Upper lobe of right lung (tissue), 1 donor: ENCODE results near the gene NDUFB6. TPM values are rescaled to one million over a fixed set of nuclear protein-coding genes. Genes with fewer than 3 reads are reported as not detected.
A peak's percentile ranks its signal among the peaks of the same experiment; 100 is the strongest.

Experiments
- ATAC-seq: fragments of 200-7000 bp; cut with Tn5 transposase; one replicate; pipeline ENCODE4 v1.9.1; 2020; ENCODE audit warnings: mild to moderate bottlenecking, moderate library complexity
- DNase-seq: peaks from one replicate; pipeline ENCODE4 v3.0.0-alpha.2; 2020
- H3K27ac ChIP-seq: fragments of 200-600 bp; one replicate; pipeline ENCODE4 v1.8.0; 2022
- H3K27me3 ChIP-seq: fragments of 200-600 bp; one replicate; pipeline ENCODE4 v1.8.0; 2022; ENCODE audit warnings: mild to moderate bottlenecking
- H3K36me3 ChIP-seq: fragments of 200-600 bp; one replicate; pipeline ENCODE4 v1.8.0; 2022
- H3K4me1 ChIP-seq: fragments of 200-600 bp; one replicate; pipeline ENCODE4 v1.8.0; 2022
- H3K4me3 ChIP-seq: fragments of 200-600 bp; one replicate; pipeline ENCODE4 v1.8.0; 2022; ENCODE audit warnings: mild to moderate bottlenecking
- H3K9me3 ChIP-seq: fragments of 200-600 bp; one replicate; pipeline ENCODE4 v1.8.0; 2022
- intact Hi-C: fragments of 100-400 bp; cut with DNase I; formaldehyde crosslinking; loops from one replicate; pipeline ENCODE4 v1.11.0; 2022
- total RNA-seq: library from RNA; stranded (reverse); fragmentation: NEBNext Ultra II Directional; extraction: Animal tissue kit (Norgen Biotek cat#: 25700); gene quantifications from one replicate; pipeline ENCODE4 v1.2.1, GENCODE V29; 2021
- TF ChIP-seq, protein P1 (sequence below): fragments of 200-600 bp; IDR thresholded peaks from one replicate; pipeline ENCODE4 v1.8.0; 2022; ENCODE audit warnings: antibody characterized with exemption
- donor health status: DM: no; HTN: yes; CAD: no; lungs with severe emphysema.

The NDUFB6 gene
- total RNA-seq, 1 donor from 2014 or later = 38.2 TPM

DNA sequence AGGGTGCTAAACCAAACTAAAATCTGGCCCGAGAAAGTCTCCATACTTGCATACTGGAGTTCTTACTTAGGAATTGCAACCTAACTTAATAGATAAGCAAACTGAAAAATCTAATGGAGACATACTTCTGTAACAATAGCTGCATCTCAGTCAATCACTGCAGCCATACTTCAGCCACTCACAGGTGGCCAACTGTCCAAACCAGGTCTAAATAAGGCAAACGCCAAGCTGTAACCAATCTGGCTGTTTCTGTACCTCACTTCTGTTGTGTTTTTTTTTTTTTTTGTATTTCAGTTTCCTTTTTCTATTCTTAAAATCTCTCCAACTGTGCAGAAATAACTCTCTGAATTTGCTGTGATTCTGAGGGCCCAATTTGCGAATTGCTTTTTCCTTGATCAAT lies 4.4 kb upstream of the NDUFB6 start:
- Histone ChIP-seq H3K4me3 (no peak overlapping the region), H3K36me3 (no peaks in the 10 kb centered on the region), H3K9me3 (no peaks in the 10 kb centered on the region), H3K27me3 (peaks cover 4% of the 10 kb centered on the region), H3K27ac (no peak overlapping the region), H3K4me1 (peaks cover 6% of the 10 kb centered on the region)
- ATAC-seq = no peak
- no peak for DNase-seq
- intact Hi-C loops = no loop called here
- TF ChIP-seq, protein P1, sequence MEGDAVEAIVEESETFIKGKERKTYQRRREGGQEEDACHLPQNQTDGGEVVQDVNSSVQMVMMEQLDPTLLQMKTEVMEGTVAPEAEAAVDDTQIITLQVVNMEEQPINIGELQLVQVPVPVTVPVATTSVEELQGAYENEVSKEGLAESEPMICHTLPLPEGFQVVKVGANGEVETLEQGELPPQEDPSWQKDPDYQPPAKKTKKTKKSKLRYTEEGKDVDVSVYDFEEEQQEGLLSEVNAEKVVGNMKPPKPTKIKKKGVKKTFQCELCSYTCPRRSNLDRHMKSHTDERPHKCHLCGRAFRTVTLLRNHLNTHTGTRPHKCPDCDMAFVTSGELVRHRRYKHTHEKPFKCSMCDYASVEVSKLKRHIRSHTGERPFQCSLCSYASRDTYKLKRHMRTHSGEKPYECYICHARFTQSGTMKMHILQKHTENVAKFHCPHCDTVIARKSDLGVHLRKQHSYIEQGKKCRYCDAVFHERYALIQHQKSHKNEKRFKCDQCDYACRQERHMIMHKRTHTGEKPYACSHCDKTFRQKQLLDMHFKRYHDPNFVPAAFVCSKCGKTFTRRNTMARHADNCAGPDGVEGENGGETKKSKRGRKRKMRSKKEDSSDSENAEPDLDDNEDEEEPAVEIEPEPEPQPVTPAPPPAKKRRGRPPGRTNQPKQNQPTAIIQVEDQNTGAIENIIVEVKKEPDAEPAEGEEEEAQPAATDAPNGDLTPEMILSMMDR = no peak

DNA sequence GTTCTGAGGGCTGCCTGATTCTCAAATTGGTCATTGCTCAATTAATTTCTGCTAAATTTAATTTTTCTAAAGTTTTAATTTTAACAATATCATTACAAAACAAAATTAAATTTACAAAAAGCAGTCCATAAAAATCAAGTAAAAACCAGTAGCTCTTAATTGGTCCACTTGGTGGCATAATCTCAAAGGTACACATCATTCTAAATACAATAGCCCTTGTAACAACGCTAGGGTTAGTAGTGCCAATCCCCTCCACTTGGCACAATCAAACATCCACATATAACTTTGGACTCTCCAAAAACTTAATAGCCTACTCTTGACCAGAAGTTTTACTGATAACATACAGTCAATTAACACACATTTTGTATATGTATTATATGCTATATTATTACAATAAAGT lies 1.9 kb upstream of the NDUFB6 start:
- peaks cover 19% of the 10 kb centered on the region for H3K4me1 ChIP-seq
- TF ChIP-seq, protein P1 = no peak
- H3K27ac ChIP-seq = no peak overlapping the region
- no peaks in the 10 kb centered on the region for H3K9me3 ChIP-seq
- H3K4me3 ChIP-seq = no peak overlapping the region
- no peak for ATAC-seq
- intact Hi-C loops = no loop called here
- no peaks in the 10 kb centered on the region for H3K36me3 ChIP-seq
- no peaks in the 10 kb centered on the region for H3K27me3 ChIP-seq
- no peak for DNase-seq

DNA sequence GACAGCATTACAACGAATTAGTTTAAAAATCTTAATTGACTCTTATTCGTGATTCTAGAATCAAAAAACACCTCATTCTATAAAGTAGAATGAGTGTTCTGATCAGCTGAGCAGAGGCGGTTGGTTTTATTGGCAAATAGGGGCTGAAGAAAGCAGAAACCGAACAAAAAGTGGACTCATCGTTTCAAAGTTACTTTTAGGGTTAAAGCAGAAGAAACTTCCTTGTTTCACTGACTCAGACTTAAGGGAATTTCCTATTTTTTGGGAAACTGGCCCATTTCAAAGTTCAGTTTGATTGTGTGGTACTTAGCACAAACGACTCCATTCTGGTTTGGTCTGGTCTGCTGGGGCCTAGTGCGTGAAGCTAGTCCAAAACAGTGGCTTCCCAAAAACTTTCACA lies 862 bp upstream of the NDUFB6 start:
- intact Hi-C loops = no loop called here
- peak overlapping the region; percentile 89 for H3K4me3 ChIP-seq
- no peaks in the 10 kb centered on the region for H3K27me3 ChIP-seq
- no peaks in the 10 kb centered on the region for H3K9me3 ChIP-seq
- TF ChIP-seq, protein P1 = no peak
- DNase-seq (no peak), ATAC-seq (no peak)
- peaks cover 19% of the 10 kb centered on the region for H3K4me1 ChIP-seq
- peak overlapping the region; percentile 91 for H3K27ac ChIP-seq
- no peaks in the 10 kb centered on the region for H3K36me3 ChIP-seq

DNA sequence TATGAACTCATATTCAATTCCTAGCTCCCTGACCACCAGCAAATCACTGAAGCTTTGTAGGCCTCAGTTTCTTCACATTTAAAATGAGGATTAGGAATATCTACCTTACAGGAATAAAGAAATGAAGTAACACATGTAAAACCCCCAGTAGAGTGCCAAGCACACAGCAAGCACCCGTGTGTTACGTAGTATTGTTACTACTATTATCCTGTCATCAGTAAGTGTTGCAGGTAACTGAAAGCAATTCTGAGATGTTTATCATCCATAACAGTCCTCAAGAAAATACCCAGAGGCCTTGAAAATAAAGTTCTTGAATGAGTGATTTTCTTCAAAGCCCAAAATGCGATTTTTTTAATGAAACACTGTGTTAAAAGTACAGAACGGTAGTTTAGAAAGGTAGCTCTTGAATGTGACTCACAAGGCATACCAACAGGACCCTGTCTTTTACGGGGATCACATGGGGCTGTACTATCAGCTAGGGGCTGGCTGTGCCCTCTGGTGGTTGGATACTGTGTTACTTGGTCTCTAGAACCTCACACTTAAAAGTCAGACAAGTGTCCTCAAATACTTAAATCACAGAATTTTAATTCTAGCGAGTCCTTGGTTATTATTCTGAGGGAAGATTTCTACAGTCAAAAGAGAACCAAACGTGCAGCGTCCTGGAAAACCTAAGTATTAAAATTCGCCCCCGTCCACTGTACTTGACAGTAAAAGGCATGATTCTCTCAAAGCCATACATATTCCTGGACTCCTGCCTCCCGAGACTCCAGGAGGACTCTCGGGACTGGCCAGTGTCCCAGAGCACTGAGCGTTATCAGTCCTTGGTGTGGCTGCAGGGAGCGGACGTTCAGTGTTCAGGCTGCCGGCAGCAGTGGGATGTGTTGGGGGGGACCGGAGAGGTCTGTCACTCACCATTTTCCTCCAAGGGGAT lies 725 bp downstream of the NDUFB6 start:
- Histone ChIP-seq H3K27ac (peak overlapping the region; percentile 91), H3K27me3 (no peaks in the 10 kb centered on the region), H3K9me3 (no peaks in the 10 kb centered on the region), H3K4me1 (peaks cover 19% of the 10 kb centered on the region), H3K36me3 (peaks cover 5% of the 10 kb centered on the region), H3K4me3 (peak overlapping the region; percentile 89)
- ATAC-seq (peak; percentile 90), DNase-seq (no peak)
- TF ChIP-seq, protein P1 = peak; percentile 62
- intact Hi-C loops = no loop called here

DNA sequence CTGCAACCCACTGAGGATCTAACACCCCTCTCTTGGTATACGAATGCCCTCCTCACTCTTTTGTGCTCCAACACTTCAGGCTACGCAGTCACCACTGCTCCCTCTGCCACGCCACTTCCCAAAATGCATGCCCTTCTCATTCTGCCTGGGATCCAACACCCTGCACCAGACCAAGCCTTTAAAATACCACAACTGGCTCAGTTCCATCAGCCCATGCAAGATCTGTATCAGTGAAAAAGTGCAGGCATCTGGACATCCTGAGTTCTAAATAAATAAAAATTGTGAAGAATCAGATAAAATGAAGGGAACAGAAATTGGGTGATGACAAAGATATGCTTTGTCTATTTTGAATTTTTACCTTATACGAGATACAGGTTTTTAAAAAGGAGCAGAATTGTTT lies 2.7 kb downstream of the NDUFB6 start:
- Histone ChIP-seq H3K4me1 (peaks cover 19% of the 10 kb centered on the region), H3K36me3 (peaks cover 25% of the 10 kb centered on the region), H3K9me3 (no peaks in the 10 kb centered on the region), H3K27ac (no peak overlapping the region), H3K27me3 (no peaks in the 10 kb centered on the region), H3K4me3 (no peak overlapping the region)
- DNase-seq (no peak), ATAC-seq (no peak)
- TF ChIP-seq, protein P1 = no peak
- intact Hi-C loops = no loop called here
